ENCODE measurements around the gene POU5F1. TPM values are rescaled to one million over a fixed set of nuclear protein-coding genes. Genes with fewer than 3 reads are reported as not detected.

The POU5F1 gene
- total and polyA plus RNA-seq, 10 donors: 0.57 to 3.7 (median 1.5) TPM

- Histone ChIP-seq H3K27me3 (replicated peaks in 1 of 7) (no peaks in the 10 kb centered on the region), H3K4me3 (no peak overlapping the region), H3K4me1 (peaks cover 0 to 20% (median 0%) of the 10 kb centered on the region in 6 donors), H3K9me3 (no peaks in the 10 kb centered on the region), H3K36me3 (peaks cover 0 to 52% (median 11%) of the 10 kb centered on the region in 6 donors), H3K27ac (peak overlapping the region in 1 of 8 donors; percentile 16)
- TF ChIP-seq CTCF (IDR thresholded peaks at IDR 0.05 in 8 of 11, conservative IDR thresholded peaks at IDR 0.05 in 3 of 11) (no peak), POLR2AphosphoS5 (IDR thresholded peaks at IDR 0.05) (no peak), POLR2A (IDR thresholded peaks at IDR 0.05) (no peak)
- 52 to 82% (median 70%) methylated on average over 11 of the region's 11 CpGs for WGBS, 5 donors
- no peak for DNase-seq
- intact Hi-C loops (cut with DNase I; ENCODE audit: low total_unique reads): no loop called here
Measured at GRCh38 chr6:31143148-31143547, 27.3 kb downstream of the POU5F1 start.

DNA sequence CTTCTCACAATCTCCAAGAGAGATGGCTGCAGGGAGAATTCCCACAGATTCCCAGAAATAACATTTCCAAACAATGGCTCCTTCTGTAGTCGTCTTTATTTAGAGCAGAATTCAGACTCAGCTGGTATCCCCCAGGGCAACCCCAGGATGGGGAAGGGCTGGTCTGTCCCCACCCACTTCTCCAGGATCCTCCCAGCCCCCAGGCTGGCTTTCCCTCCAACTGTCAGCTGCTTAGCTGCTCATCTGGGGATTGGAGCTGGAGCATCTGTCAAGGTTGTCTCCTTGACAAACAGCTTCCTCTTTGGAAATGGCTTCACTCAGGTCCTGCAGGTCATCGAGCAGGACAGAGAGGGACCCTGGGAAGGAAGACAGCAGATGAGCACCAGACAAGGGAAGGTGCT lies 28.1 kb downstream of the POU5F1 start:
- Histone ChIP-seq H3K4me1 (peaks cover 0 to 27% (median 6%) of the 10 kb centered on the region in 6 donors), H3K27me3 (replicated peaks in 1 of 7) (no peaks in the 10 kb centered on the region), H3K4me3 (no peak overlapping the region), H3K27ac (no peak overlapping the region), H3K36me3 (peaks cover 0 to 49% (median 11%) of the 10 kb centered on the region in 6 donors), H3K9me3 (no peaks in the 10 kb centered on the region)
- TF ChIP-seq POLR2AphosphoS5 (IDR thresholded peaks at IDR 0.05) (no peak), POLR2A (IDR thresholded peaks at IDR 0.05) (no peak), CTCF (IDR thresholded peaks at IDR 0.05 in 8 of 11, conservative IDR thresholded peaks at IDR 0.05 in 3 of 11) (no peak)
- WGBS, 5 donors: 56 to 77% (median 58%) methylated on average over 2 of the region's 2 CpGs
- intact Hi-C loops (cut with DNase I; ENCODE audit: low total_unique reads): no loop called here
- DNase-seq: no peak

DNA sequence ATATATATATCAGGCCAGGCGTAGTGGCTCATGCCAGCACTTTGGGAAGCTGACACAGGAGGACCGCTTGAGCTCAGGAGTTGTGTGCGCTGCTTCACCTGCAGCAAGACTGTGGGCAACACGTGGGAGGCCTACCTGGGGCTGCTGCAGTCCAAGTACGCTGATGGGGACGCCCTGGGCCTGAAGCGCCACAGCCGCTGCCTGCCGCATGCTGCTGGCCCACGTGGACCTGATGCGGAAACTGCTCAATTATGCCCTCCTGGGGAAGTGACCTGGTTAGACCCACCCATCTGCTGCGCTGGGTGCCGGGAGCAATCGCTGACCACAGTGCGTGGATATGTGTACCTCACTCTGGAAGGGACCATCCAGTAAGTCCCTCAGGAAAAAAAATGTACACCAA lies 29.8 kb downstream of the POU5F1 start:
- WGBS, 5 donors: 83 to 91% (median 88%) methylated on average over 14 to 15 of the region's 15 CpGs
- Histone ChIP-seq H3K36me3 (peaks cover 0 to 36% (median 11%) of the 10 kb centered on the region in 6 donors), H3K4me3 (no peak overlapping the region), H3K27ac (no peak overlapping the region), H3K4me1 (peaks cover 0 to 30% (median 8%) of the 10 kb centered on the region in 6 donors), H3K9me3 (no peaks in the 10 kb centered on the region), H3K27me3 (replicated peaks in 1 of 7) (no peaks in the 10 kb centered on the region)
- intact Hi-C loops (cut with DNase I; ENCODE audit: low total_unique reads): no loop called here
- DNase-seq: no peak
- TF ChIP-seq POLR2AphosphoS5 (IDR thresholded peaks at IDR 0.05) (no peak), CTCF (IDR thresholded peaks at IDR 0.05 in 8 of 11, conservative IDR thresholded peaks at IDR 0.05 in 3 of 11) (no peak), POLR2A (IDR thresholded peaks at IDR 0.05) (no peak)

GRCh38 chr6:31139599-31139998 lies 30.9 kb downstream of the POU5F1 start:
- 48 to 70% (median 56%) methylated on average over 4 of the region's 4 CpGs for WGBS, 5 donors
- Histone ChIP-seq H3K36me3 (peaks cover 0 to 26% (median 7%) of the 10 kb centered on the region in 6 donors), H3K9me3 (no peaks in the 10 kb centered on the region), H3K4me3 (no peak overlapping the region), H3K27ac (no peak overlapping the region), H3K27me3 (replicated peaks in 1 of 7) (no peaks in the 10 kb centered on the region), H3K4me1 (peaks cover 0 to 30% (median 8%) of the 10 kb centered on the region in 6 donors)
- intact Hi-C loops (cut with DNase I; ENCODE audit: low total_unique reads): loop anchor here (5.0 kb wide), 1 partner anchor 228 kb away; no protein-coding TSS in a partner anchor
- no peak for DNase-seq
- no peak for TF ChIP-seq POLR2A (IDR thresholded peaks at IDR 0.05)
- no peak for TF ChIP-seq POLR2AphosphoS5 (IDR thresholded peaks at IDR 0.05)
- TF ChIP-seq CTCF (IDR thresholded peaks at IDR 0.05 in 8 of 11, conservative IDR thresholded peaks at IDR 0.05 in 3 of 11): no peak

Data from spleen (tissue), 11 donors.